HG03196 (cell line): ENCODE results near the gene PCLO.

Experiments
- ATAC-seq: cut with Tn5 transposase; IDR thresholded peaks from one replicate; pipeline ENCODE4 v1.9.1; 2021; ENCODE audit not compliant: unreplicated experiment

PCLO gene, protein sequence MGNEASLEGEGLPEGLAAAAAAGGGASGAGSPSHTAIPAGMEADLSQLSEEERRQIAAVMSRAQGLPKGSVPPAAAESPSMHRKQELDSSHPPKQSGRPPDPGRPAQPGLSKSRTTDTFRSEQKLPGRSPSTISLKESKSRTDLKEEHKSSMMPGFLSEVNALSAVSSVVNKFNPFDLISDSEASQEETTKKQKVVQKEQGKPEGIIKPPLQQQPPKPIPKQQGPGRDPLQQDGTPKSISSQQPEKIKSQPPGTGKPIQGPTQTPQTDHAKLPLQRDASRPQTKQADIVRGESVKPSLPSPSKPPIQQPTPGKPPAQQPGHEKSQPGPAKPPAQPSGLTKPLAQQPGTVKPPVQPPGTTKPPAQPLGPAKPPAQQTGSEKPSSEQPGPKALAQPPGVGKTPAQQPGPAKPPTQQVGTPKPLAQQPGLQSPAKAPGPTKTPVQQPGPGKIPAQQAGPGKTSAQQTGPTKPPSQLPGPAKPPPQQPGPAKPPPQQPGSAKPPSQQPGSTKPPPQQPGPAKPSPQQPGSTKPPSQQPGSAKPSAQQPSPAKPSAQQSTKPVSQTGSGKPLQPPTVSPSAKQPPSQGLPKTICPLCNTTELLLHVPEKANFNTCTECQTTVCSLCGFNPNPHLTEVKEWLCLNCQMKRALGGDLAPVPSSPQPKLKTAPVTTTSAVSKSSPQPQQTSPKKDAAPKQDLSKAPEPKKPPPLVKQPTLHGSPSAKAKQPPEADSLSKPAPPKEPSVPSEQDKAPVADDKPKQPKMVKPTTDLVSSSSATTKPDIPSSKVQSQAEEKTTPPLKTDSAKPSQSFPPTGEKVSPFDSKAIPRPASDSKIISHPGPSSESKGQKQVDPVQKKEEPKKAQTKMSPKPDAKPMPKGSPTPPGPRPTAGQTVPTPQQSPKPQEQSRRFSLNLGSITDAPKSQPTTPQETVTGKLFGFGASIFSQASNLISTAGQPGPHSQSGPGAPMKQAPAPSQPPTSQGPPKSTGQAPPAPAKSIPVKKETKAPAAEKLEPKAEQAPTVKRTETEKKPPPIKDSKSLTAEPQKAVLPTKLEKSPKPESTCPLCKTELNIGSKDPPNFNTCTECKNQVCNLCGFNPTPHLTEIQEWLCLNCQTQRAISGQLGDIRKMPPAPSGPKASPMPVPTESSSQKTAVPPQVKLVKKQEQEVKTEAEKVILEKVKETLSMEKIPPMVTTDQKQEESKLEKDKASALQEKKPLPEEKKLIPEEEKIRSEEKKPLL (N-terminal part only)

DNA sequence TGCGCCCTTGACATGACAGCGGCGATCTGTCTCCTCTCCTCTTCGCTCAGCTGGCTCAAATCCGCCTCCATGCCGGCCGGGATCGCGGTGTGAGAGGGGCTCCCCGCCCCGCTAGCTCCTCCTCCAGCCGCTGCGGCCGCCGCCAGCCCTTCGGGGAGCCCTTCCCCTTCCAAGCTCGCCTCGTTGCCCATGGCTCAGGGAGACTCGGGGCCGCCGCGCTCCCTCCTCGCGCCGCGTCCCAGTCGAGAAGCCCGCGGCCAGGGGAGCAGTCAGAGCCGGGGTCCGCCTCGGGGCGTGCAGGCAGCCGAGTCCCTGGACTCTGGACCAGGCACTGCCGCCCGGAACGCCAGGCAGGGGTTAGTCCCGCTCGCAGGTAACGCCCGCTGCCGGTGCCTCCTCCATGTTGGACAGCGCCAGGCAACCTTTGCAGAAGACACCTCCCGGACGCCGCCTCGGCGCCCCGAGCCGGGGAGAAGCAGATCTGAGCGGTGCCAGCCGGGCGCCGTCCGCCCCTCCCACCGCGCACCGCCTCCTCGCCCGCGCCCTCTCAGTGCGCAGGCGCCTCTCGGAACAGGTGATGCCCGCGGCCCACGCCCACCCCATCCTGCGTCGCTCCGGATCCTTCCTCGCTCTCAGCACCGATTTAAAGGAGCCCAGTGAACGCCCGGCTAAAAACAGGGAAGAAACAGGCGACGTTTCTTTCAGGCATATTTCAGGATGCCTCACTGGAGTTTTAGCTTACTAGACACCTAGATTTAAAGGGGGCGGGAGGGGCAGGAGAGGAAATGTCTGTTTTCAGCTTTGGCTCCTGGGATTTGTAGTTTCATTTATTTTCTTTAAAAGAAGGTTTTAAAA lies at the start of gene PCLO:
Gene PCLO (minus strand): TSS at position 483 of the 855 bp plus-strand sequence. CDS start 292 bp downstream, at position 191.
- peak; percentile 97 for ATAC-seq

DNA sequence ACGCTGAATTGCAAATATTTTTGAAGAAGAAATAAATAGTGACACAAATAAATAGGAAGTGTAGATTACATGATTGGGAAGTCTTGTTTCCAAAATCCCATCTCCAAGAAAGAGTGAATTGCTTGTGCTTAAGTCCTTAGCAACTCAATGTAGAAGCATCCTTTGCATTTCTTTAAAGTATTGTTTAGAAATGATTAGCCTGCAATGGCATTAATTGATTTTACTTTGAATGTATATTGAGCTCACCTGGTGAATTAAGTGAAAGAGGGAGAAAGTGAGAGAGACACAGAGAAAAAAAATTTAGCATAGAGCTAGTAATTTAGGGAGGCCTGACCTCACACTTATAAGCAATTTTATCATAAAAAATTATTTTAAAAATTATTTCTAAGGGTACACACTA lies 49.0 kb upstream of the PCLO start:
- no peak for ATAC-seq

DNA sequence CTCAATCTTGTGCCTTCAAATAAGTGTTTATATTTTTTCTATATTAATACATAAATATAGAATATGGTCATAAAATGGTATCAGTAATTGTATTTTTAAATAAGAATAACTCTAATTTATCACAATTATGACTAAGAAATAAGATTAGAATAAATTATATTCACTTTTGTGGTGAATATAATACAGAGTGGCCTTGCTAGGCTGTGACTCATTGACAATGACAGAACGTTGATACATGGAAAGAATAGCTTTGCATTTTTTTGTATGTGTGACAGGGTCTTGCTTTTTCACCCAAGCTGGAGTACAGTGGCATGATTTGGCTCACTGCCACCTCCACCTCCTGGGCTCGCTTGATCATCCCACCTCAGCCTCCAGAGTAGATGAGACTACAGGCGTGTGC lies 47.8 kb upstream of the PCLO start:
- ATAC-seq = no peak

DNA sequence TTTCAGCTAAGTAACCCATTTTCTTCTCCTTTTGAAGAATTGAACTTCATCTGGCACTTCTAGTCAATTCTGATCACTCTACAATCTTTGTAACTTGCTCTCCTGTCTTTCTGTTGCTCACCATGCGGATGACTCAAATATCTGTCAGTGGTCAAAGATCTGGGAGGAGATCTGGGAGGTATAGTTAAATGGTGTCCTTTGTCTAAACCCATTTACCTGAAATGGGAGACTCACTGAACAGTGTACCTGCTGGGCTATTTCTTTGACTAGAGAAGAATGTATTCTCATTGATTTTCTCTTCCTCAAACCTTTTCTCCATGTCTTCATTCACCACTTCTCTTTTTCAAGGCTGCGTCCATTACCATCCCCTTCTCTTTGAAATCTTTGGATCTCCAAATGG lies 42.0 kb upstream of the PCLO start:
- ATAC-seq = no peak

DNA sequence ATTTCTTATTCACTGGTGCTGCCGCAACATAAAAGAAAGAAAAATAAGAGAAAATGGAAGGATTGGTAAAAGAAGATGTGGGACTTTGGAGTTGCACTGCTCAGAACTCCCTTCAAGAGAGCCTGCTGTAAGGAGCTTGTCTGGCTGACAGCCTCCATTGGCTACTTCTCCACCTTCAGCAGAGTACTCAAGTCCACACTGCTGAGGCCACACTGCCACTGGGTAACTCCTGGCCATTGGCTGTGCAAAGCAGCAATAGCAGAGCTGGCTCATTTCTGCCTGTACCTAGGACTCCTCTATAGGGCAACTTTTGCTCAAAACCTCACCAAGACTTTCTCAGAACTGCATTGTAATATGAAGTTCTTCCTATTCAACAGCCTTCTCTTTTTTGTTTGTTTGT lies 38.7 kb upstream of the PCLO start:
- no peak for ATAC-seq

DNA sequence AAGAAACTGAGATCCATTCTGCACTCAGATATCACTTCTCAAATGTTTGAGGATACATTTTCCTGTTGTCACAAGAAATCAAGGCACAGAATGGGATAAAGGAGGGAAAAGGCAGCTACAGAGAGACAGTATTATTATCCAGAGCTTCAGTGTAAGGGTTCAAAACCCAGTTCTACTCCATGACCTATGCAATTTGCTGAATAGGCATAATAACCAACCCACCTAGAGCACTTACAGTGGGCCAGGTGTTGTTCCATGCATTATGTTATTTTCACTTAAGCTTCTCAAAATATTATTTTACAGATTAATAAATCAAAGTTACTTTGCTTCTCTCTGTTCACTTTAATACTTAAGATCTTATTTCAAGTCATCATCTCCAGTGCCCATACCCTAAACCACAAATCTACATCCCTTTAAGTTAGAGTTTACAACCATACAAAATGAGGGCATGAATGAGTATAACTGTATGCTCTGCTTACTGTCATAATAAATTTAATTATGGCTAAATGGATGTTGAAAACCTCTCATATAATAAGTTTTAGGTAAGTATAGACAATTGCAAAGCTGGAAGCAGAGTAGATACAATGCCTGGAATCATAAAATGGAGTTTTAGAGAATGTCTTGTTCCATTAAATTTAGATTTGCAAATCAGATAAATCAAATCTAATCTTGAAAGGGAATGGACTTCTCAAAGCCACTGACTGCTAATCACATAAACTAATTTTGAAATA lies 28.1 kb upstream of the PCLO start:
- no peak for ATAC-seq

DNA sequence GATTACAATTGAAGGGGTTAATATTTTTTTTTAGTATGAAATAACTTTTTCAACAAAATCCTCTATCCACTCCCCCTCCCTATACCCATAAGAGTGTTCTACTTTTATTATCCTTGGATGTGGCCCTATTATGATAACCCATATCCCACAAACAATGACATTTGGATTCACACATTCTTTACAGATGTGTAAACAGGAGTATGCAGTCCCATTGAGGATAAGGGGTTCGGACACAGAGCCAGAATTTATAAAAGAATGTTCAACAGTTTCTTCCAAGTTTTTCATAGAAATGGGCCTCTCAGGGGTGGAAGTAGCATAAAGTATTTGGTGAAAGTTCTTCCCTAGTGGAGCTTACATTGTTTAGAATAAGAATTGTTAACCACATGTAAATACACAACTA lies 16.1 kb upstream of the PCLO start:
- no peak for ATAC-seq

DNA sequence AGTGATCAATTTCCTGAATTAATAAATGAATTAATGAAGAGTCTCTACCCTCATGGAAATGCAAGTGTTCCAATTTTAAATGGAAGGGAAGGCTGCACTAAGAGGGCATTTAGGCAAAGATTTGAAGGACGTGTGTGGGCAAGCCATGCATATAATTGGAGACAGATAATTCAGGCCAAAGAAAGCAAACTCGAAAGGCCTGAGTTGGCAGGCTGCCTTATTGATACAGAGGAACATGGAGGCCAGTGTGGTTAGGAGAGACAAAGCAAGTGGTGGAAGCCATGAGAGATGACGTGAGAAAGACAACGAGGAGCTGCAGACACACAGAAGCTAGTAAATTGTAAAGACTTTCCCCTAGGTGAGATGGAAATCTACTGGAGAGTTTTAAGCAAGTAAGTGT lies 15.4 kb upstream of the PCLO start:
- ATAC-seq = no peak

DNA sequence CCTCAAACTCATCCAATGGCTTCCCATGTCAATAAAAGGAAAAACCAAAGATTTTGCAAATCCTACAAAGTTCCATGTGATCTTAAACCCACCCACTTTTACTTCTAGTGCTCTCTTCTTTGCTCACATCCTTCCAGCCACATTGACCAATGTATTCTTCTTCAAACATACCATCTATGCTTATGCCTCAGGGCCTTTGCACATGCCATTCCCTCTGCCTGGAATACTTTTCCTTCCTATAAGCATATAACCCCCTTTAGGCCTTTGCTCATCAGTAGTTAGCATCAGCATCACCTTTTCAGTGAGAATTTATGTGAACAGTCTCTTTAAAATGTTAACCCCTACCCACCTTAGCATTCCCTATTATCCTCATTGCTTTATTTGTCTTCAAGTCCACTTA lies 11.0 kb upstream of the PCLO start:
- no peak for ATAC-seq

DNA sequence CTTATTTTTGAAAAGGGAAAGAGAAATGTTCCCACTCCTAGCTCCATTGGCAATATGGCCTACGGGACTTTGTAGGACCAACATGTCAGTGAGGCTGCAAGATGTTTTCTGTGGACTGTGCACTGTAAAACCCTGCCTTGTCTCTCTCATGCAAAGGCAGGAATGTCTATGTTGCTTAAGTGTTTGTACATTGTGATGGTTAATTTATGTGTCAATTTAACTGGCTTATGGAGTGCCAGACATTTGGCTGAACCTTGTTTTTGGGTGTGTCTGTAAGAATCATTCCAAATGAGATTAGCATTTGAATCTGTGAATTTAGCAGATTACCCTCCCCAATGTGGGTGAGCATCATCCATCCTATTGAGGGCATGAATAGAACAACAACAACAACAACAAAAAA lies 4.1 kb upstream of the PCLO start:
- ATAC-seq = no peak

DNA sequence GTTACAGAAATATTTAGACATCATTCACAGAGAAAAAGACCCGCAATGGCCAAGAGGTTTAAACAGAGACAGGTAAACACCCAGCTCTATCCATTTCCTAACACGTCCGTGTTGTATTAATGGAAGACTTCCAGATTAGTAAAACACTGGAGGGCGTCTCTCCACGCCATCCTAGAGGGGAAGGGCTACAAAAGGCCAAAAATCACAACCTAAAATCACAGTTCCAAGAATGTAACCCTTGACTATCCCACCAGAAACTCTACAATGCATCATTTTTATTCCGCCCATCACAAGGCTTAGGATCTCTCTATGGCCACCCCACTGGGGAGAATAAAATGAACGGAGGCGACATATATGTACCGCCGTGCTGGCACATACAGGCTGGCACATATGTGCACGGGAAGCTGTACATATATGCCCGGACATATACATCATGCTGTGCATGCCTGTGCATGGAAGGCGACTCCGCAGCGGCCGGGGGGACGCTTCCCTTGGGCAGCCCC lies 734 bp downstream of the PCLO start:
- ATAC-seq = no peak

DNA sequence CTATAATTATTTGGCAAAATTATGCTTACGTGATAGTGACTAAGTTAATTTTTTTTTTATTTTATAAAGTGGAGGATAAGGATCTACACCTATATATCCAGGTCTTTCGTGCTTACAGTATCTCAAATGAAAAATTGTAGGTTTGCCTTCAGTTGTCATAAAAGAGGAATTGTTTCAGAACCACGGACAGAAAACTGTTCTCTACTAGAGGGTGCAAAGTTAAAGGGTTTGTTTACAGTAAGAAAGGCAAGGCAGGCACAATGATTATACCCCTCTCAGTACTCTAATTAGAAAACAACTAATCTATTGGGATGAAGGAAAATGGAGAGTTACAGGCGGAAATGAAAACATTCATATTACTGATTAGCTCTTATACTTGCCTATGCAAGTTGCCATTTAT lies 1.5 kb downstream of the PCLO start:
- ATAC-seq = no peak

DNA sequence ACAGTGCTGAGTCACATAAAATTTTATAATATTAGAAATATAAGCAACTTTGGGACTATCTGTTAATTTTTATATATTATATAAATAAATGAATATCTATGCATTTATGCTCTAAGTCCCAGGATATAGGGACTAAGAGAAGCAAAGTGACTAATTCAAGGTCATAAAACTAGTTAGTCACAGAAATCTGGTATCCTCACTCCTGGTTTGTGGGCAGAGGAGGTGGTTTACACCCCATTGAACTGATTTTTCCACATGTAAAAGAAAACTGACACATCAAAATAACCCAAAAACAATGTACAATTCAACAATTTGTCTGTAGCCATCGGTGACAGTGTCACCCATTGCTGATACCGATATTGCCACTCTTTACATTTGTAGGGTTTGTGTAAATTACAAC lies 3.0 kb downstream of the PCLO start:
- ATAC-seq = no peak

DNA sequence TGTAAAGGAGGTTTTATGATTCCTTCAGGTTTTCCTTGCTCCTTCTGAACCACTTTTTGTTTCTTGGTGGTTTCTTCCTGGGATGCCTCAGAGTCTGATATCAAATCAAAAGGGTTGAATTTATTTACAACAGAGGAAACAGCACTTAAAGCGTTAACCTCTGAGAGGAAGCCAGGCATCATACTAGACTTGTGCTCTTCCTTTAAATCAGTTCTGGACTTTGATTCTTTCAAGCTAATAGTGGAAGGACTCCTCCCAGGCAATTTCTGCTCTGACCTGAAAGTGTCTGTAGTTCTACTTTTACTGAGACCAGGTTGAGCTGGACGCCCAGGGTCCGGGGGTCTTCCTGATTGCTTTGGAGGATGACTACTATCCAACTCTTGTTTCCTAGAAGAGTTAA lies 6.7 kb downstream of the PCLO start:
- ATAC-seq = no peak

DNA sequence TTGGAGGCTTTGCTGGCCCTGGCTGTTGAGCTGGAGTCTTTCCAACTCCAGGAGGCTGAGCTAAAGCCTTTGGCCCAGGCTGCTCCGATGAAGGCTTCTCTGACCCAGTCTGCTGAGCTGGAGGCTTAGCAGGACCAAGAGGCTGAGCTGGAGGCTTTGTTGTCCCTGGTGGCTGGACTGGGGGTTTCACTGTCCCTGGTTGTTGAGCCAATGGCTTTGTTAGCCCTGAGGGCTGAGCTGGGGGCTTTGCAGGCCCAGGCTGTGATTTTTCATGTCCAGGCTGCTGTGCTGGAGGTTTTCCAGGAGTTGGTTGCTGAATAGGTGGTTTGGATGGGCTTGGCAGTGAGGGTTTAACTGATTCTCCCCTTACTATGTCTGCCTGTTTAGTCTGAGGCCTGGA lies 7.3 kb downstream of the PCLO start:
- ATAC-seq = no peak

DNA sequence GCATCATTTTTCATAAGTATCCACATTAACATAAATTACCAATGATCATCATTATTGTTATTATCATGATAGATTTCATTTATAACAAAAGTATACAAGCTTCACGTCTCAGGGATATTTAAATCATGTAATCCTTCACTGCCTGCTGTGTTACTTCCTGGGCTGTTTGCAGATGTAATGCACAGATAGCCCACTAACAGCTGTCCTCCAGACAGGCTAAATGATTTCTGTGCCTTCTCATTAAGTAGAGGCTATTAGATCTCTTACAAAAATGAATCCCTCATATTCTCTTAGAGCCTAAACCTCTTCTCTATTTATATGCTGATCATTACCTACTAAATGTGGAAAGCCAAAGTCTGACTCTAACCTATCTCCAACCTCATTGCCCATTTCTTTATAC lies 9.3 kb downstream of the PCLO start:
- ATAC-seq = no peak

DNA sequence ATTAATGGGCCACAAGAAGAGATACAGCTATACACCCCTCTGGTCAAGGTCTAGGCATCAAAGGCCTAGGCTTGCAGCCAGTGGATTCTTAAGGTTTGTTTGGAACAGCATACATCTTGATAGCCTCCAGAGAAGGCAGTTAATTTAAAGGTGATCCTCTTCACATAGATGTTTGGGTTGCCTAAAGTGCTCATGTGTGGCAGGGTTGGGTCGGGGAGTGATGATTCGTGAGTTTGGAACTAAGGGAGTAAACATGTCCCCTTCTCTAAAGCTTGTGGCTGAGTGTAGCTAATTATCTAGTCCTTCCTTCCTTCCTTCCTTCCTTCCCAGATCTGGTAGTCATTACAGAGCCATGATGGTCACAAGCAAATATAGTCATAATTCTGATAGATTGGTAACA lies 12.4 kb downstream of the PCLO start:
- ATAC-seq = no peak

DNA sequence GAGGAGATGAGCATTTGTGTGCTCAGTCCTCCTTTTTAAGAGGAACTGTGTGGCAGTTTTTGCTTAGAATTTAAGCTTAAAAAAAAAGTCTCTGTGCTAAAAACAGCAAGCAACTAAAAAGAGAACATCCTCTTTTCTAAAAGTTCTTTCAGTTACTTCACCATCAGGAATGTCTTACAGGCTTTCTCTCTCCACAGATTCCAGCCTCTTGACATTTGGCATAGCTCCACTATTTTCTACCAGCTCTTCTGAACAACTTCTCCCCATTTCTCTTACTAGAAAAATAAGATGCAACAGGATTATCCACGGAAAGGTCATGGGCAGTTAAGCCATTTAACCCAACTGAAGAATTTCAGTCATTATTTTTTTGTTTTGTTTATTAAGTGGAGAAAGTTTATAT lies 13.2 kb downstream of the PCLO start:
- ATAC-seq = no peak

DNA sequence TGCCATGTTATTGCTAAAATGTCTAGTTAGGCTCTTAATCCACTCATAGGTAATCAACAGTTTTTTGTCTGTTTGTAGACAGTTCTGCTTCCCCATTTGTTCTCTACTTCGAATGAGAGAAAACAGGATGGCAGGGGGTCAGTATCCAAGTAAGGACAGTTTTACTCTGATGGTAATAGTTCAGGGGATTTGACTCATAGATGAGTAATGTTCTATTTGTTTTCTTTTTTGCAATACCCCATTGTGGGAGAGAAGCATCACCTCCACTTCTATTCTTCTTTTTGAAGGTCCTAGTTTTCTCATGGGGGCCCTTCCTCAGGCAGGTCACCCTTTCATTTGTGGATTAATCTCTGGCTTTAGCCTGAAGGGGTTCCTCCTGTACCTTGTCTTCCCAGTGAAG lies 13.9 kb downstream of the PCLO start:
- ATAC-seq = no peak

DNA sequence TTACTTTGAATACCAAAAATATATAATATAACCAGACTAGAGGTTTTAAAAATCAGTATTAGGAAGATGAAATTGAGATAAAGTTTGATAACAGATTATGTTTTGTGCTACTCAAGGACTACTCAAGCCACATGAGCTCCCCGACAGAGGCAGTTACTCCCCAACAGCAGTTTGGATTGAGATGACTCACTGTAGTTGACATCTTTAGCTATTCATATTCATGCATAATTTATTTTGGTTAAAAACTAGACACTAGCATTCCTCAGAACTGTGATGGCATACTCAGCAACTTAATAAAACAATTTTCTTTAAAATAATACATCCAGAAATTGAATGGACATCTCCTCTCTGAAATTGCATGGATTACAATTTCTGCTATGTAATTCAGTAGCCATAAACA lies 19.6 kb downstream of the PCLO start:
- ATAC-seq = no peak
